Activated CD8-positive, alpha-beta T cell treated with anti-CD3 and anti-CD28 coated beads, Interleukin-2, amount 10 ng/mL, durations not matched to agents 7 days and 5 days (primary cell): ENCODE data around the gene METTL17. TPM values are rescaled to one million over a fixed set of nuclear protein-coding genes. Genes with fewer than 3 reads are reported as not detected.

ENCODE experiments used
- microRNA-seq: library from miRNA; unstranded; fragments of <30 nt; microRNA quantifications from one replicate; pipeline ENCODE4 v1.2.0, GENCODE V29; 2022
- total RNA-seq, 2 experiments: library from RNA; stranded (reverse); gene quantifications; one replicate each; pipeline ENCODE4 v1.2.3, GENCODE V29; 2021

The METTL17 gene
- total RNA-seq, 2 experiments from 2014 or later = 97.5 to 103 TPM

Small RNAs within 50 kb of the gene (microRNA-seq; reads per million reads assigned to microRNA genes)
- gene MIR6717 = not detected

Other genes with a start within 250 kb of the METTL17 start
- not detected for gene EDDM3A, start 244.1 kb upstream of the METTL17 start, total RNA-seq
- not detected for gene EDDM3B, start 221.6 kb upstream of the METTL17 start, total RNA-seq
- 1 to 10 TPM in 1 of 2 experiments, under 1 TPM in 1; 0.83 to 1.1 TPM for gene RNASE6, start 208.7 kb upstream of the METTL17 start, total RNA-seq
- not detected for gene RNASE1, start 187.1 kb upstream of the METTL17 start, total RNA-seq
- gene RNASE3, start 98.6 kb upstream of the METTL17 start, total RNA-seq = not detected
- not detected for gene RNASE2, start 34.5 kb upstream of the METTL17 start, total RNA-seq
- gene SLC39A2, start 9.3 kb downstream of the METTL17 start, total RNA-seq = not detected
- 1 to 10 TPM; 6.2 to 7.6 TPM for gene NDRG2, start 35.1 kb downstream of the METTL17 start, total RNA-seq
- gene TPPP2, start 40.2 kb downstream of the METTL17 start, total RNA-seq = not detected
- not detected for gene RNASE13, start 44.8 kb downstream of the METTL17 start, total RNA-seq
- not detected for gene RNASE7, start 52.4 kb downstream of the METTL17 start, total RNA-seq
- not detected for gene RNASE8, start 67.8 kb downstream of the METTL17 start, total RNA-seq
- gene ARHGEF40, start 80.3 kb downstream of the METTL17 start, total RNA-seq = under 1 TPM; 0.53 to 0.83 TPM
- gene ZNF219, start 108.7 kb downstream of the METTL17 start, total RNA-seq = 1 to 10 TPM; 2.8 to 3.1 TPM
- gene TMEM253, start 111.1 kb downstream of the METTL17 start, total RNA-seq = not detected
- not detected for gene OR5AU1, start 166.1 kb downstream of the METTL17 start, total RNA-seq